ENCODE measurements around the gene KLF15.
A peak's percentile ranks its signal among the peaks of the same experiment; 100 is the strongest.

KLF15 gene

GRCh38 chr3:126357295-126358037, at the start of gene KLF15:
Gene KLF15 (minus strand): TSS chr3:126357408. CDS start chr3:126352922, 4,486 bp downstream.
- DNase-seq = peak; percentile 78

DNA sequence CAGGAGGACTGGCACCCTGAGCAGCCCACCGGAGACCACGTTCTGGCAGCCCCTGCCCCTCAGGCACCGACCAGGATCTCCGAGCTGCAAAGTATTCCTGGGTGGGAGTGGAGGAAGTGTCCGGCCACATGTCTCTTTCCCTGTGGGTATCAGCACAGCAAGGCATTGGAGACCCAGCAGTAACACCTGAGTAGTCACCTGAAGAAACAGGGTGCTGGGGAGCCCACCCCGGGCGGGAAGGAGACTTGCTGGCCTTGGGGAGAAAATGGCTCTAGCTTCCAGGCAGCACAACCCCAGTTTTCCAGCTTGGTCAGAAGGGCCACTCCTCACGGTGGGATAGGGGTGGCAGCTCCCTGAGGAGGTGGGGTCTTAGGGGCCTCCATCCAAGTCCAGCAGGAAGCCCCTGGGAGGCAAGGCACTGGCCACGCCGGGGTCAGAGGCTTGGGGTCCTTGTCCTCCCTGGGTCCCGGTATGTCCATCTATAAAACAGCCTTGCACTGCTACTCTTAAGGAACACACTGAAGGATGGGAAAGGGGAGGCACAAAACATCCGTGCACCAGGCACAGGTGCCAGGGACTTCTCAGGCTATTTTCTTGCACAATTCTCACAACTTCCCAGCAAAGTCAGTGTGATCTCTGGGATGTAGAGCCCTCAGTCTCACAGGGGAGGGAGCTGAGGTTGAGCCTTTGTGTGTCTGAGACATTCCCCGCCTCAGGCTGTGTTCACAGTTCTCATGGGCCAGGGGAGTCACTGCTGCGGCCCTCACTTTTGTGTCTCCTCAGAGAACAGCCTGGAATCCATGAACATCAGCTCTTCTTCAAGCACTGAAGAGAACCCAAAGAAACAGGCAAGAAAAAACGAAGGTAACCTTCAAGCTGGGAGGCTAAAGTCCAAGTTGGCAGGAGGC, 49.4 kb upstream of the KLF15 start:
- no peak for DNase-seq

- DNase-seq = no peak
Observed at GRCh38 chr3:126402666-126403302, 45.6 kb upstream of the KLF15 start.

DNA sequence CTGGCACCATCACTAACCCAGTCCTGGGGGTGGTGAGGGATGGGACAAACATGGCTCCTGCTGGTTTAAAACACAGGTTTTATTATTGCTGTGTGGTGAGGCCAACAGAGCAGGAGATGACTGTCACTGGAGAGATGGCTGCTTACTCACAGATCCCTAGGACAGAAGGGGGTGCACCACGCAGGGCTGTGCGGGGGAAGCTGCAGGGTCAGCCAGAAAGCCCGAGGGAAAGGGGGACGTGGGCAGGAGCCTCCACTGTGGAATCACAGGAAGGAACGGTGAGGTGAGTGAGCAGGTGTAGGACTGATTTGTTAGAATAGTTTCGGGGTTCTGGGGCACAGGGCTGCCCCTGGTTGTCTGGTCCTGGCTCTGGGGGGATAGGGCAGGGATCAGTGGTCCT, 45.0 kb upstream of the KLF15 start:
- DNase-seq = no peak

GRCh38 chr3:126401611-126402160, 44.5 kb upstream of the KLF15 start:
- no peak for DNase-seq

- no peak for DNase-seq
Observed at GRCh38 chr3:126399756-126400155, 42.5 kb upstream of the KLF15 start.

- DNase-seq = no peak
Observed at GRCh38 chr3:126399351-126399735, 42.1 kb upstream of the KLF15 start.

DNA sequence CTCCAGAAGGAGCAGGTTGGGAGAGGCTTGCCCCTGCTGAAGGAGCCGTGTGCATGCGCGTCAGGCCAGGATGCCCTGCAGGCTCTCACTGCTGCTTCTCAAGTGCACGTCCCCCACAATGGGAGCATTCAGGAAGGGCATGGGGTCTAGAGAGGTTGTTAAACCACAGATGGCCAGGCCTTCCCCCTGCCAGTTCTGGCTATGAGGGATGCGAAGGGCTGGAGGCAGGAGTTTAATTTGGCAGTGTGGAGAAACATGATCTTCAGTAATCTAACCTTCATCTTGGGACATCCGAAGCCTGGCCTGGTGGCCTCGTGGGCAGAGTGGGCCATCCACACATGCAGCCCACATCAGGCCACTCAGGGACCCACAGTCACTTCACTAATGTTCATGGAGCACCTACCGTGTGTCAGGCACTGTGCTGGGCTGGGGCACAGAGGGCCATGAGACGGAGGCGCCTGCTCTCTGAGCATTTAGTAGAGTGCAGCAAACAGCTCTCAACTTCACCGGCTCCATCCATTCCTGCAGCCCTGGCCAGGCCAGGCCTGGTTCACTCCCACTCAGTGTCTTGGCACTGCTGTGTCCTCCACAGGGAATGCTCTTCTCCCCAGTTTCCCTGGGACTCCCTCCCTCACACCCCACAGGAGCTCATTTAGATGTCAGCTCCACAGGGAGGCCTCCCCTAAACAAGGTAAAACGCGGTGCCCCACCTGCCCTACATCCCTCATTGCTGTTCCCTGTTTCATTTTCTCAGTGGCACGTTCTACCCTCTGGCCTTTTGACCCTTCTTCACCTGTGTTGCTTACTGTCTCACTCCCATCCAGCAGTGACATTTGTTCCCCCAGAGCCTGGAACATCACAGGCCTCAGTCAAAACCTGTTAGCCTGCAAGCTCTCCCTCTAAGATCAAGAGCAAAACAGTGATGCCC, 41.5 kb upstream of the KLF15 start:
- no peak for DNase-seq

- no peak for DNase-seq
Observed at GRCh38 chr3:126397610-126398422, 40.6 kb upstream of the KLF15 start.

GRCh38 chr3:126396536-126396935, 39.3 kb upstream of the KLF15 start:
- DNase-seq = no peak

DNA sequence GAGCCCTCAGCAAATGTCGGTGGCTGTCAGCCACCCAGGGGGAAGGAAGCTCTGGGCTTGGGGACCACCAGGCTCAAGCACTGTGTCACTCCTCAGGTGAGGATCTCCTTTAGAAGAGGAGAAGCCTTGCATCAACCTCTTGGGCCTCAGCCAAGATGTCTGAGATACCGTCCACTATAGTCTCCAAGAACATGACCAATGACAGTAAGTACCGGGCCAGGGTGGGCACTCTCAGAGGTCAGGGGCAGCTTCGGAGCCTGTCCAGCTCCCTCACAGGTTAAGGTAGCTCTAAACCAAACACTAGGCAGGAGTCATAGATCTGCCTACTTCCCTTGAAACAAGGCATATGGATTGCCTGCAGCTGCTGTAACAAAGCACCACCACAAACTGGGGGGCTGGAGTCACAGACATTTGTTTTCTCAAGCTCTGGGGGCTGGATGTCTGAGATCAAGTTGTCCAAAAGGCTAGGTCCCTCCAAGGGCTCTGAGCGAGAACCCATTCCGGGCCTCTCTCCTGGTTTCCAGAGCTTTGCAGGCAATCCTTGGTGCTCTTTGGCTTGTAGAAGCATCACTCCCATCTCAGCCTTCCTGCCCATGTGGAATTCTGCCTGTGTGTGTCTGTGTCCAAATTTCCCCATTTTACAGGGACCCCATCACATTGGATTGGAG, 38.8 kb upstream of the KLF15 start:
- no peak for DNase-seq

- no peak for DNase-seq
Observed at GRCh38 chr3:126394977-126395321, 37.7 kb upstream of the KLF15 start.

GRCh38 chr3:126394179-126394976, 37.2 kb upstream of the KLF15 start, which contains the start of gene CFAP100:
Gene CFAP100 (plus strand): TSS chr3:126394909. CDS start chr3:126396001, 1,092 bp downstream.
- DNase-seq = no peak

GRCh38 chr3:126393563-126393962, 36.4 kb upstream of the KLF15 start:
- DNase-seq = no peak

DNA sequence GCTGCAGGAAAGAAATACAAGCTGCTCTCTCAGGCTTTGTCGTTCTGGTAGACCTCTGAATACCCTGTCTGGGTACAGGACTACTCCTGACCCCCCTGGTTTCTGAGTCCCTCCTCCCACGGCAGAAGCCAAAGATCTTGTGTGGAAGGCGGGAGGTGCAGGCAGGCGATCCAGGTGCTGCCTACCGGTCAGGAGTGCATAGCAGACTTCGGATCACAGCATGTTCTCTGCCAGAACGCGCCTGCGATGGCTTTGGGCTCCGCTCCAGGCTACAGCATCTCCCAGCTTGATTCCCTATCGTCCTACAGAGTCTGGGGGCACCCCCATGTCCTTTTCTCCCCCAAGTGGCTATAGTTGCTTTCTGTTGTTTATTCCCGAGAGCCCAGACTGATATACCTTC, 35.0 kb upstream of the KLF15 start:
- DNase-seq = no peak

GRCh38 chr3:126391631-126392030, 34.4 kb upstream of the KLF15 start:
- no peak for DNase-seq

DNA sequence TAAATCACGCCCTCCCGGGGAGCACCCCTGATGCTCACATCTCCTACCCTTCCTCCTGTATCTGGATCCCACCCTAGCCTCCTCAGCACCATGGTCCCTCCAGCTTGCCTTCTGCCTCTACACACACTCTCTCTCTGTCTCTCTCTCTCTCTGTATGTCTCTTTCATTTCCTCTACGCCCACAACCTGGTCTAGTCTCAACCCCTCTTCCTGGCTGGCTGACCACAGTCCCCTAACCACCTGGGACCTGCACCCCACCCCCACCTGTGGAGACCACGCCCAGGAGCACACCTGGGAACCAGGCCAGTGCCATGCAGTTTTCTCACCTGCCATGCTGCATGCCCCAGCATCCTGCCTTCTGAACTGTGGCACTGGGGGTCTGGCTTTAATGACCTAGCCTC, 33.5 kb upstream of the KLF15 start:
- DNase-seq = no peak

DNA sequence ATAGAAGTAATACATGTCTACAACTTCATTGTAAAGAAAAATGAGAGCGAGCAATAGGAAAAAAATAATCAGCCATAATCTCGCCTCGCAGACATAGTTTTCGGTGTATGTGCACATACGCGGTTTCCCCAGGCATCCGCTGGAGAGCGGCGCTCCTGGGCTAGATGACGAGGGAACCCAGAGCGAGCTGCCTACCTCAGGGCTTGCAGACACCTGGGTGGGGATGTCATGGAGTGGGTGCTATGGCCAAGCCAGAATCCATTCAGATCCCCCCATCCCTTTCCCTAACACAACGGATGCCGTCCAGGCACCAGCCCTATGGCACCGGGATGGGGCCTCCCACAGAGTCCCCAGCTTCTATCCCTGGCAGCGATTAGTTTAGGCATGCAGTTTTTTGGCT, 33.0 kb upstream of the KLF15 start:
- DNase-seq = no peak

GRCh38 chr3:126389794-126390146, 32.6 kb upstream of the KLF15 start:
- DNase-seq = no peak

All from stimulated activated CD4-positive, alpha-beta T cell treated with anti-CD3 and anti-CD28 coated beads, Interleukin-4, amount 100 ng/mL, for 1 hour (primary cell).